CD14-positive monocyte (primary cell): Measurements from ENCODE around the gene ADAMTS13. TPM values are rescaled to one million over a fixed set of nuclear protein-coding genes. Genes with fewer than 3 reads are reported as not detected.

ENCODE experiments used
- DNase-seq, 3 donors: peaks; one replicate each; pipeline ENCODE4 v3.0.0-alpha.2; 2011 to 2022
- H2AFZ ChIP-seq: 2 replicates; pipeline ENCODE4 v1.6.0; 2012; ENCODE audit warnings: mild to moderate bottlenecking, low read depth, low read length, inconsistent platforms; ENCODE audit not compliant: insufficient read depth, poor library complexity, severe bottlenecking
- H3K27ac ChIP-seq, 2 donors: 1 replicate in 1 of 2; 2 replicates in 1 of 2; pipeline ENCODE4 v1.5.1; 2012 to 2013; ENCODE audit warnings: low read length in 2 of 2, control low read depth in 1 of 2, inconsistent platforms in 1 of 2, low read depth in 1 of 2, mild to moderate bottlenecking in 1 of 2
- H3K27me3 ChIP-seq, 2 donors: one replicate each; pipeline versions ENCODE4 v1.6.0 to v1.6.1; 2011 to 2013; ENCODE audit warnings: low read length in 2 of 2; ENCODE audit not compliant: control insufficient read depth in 2 of 2, insufficient read depth in 2 of 2
- H3K36me3 ChIP-seq, 2 donors: replicated peaks in 1 of 2; 1 replicate in 1 of 2; 2 replicates in 1 of 2; pipeline versions ENCODE4 v1.5.1 to v1.6.1; 2012 to 2013; ENCODE audit warnings: low read length in 2 of 2, control low read depth in 1 of 2, inconsistent platforms in 1 of 2, mild to moderate bottlenecking in 1 of 2; ENCODE audit not compliant: insufficient read depth in 2 of 2, control insufficient read depth in 1 of 2
- H3K4me1 ChIP-seq, 2 donors: 1 replicate in 1 of 2; 2 replicates in 1 of 2; pipeline versions ENCODE4 v1.5.1 to v1.6.1; 2012 to 2013; ENCODE audit warnings: low read length in 2 of 2, control low read depth in 1 of 2, inconsistent platforms in 1 of 2, mild to moderate bottlenecking in 1 of 2, moderate library complexity in 1 of 2; ENCODE audit not compliant: insufficient read depth in 2 of 2, control insufficient read depth in 1 of 2
- H3K4me2 ChIP-seq: replicated peaks from 2 replicates; pipeline ENCODE3; 2012; ENCODE audit warnings: low read length, moderate library complexity, mild to moderate bottlenecking; ENCODE audit not compliant: poor library complexity, severe bottlenecking; ENCODE audit errors: extremely low read depth
- H3K4me3 ChIP-seq, 3 experiments: fragments of 200-600 bp in 1 of 3; sonication (generic) in 1 of 3; replicated peaks in 1 of 3; 1 replicate in 2 of 3; 2 replicates in 1 of 3; pipeline ENCODE4 v1.5.1; 2011 to 2013; ENCODE audit warnings: low read length in 3 of 3, mild to moderate bottlenecking in 3 of 3, control low read depth in 2 of 3, low read depth in 2 of 3, inconsistent platforms in 1 of 3, moderate library complexity in 1 of 3
- H3K79me2 ChIP-seq: 2 replicates; pipeline ENCODE4 v1.6.0; 2012; ENCODE audit warnings: mild to moderate bottlenecking, control low read depth, inconsistent platforms, low read length, moderate library complexity; ENCODE audit not compliant: insufficient read depth
- H3K9ac ChIP-seq: 2 replicates; pipeline ENCODE4 v1.6.0; 2017; ENCODE audit warnings: low read length, mild to moderate bottlenecking; ENCODE audit not compliant: insufficient read depth, poor library complexity, severe bottlenecking
- H3K9me3 ChIP-seq, 2 donors: replicated peaks in 1 of 2; 1 replicate in 1 of 2; 2 replicates in 1 of 2; pipeline versions ENCODE4 v1.5.1 to v1.6.1; 2012 to 2013; ENCODE audit warnings: low read length in 2 of 2, control low read depth in 1 of 2; ENCODE audit not compliant: control insufficient read depth in 1 of 2, insufficient read depth in 1 of 2
- H4K20me1 ChIP-seq: 2 replicates; pipeline ENCODE4 v1.6.0; 2012; ENCODE audit warnings: mild to moderate bottlenecking, low read length, control low read depth, moderate library complexity; ENCODE audit not compliant: insufficient read depth
- H3K27ac Mint-ChIP-seq, 7 donors: one replicate each; pipeline ENCODE4 v1.8.0; 2020; ENCODE audit warnings: mild to moderate bottlenecking in 7 of 7, mixed read lengths in 7 of 7, moderate library complexity in 6 of 7, inconsistent platforms in 2 of 7
- H3K27me3 Mint-ChIP-seq, 3 donors: one replicate each; pipeline ENCODE4 v1.8.0; 2021 to 2022; ENCODE audit warnings: low read depth in 3 of 3, mild to moderate bottlenecking in 3 of 3, mixed read lengths in 3 of 3, moderate library complexity in 3 of 3, inconsistent platforms in 1 of 3
- H3K36me3 Mint-ChIP-seq, 2 donors: one replicate each; pipeline ENCODE4 v1.8.0; 2020; ENCODE audit warnings: mixed read lengths in 2 of 2, inconsistent platforms in 1 of 2, mild to moderate bottlenecking in 1 of 2
- H3K4me1 Mint-ChIP-seq: one replicate; pipeline ENCODE4 v1.8.0; 2020; ENCODE audit warnings: mild to moderate bottlenecking, mixed read lengths
- H3K4me3 Mint-ChIP-seq, 2 donors: one replicate each; pipeline ENCODE4 v1.8.0; 2020; ENCODE audit warnings: mild to moderate bottlenecking in 2 of 2, mixed read lengths in 2 of 2, moderate library complexity in 1 of 2
- H3K9me3 Mint-ChIP-seq, 7 donors: one replicate each; pipeline ENCODE4 v1.8.0; 2020 to 2022; ENCODE audit warnings: mixed read lengths in 7 of 7, mild to moderate bottlenecking in 6 of 7, moderate library complexity in 6 of 7, inconsistent platforms in 2 of 7
- WGBS: methylation state at CpG from one replicate; pipeline ENCODE4 v1.1.5; 2013; ENCODE audit warnings: missing lambda C conversion rate; ENCODE audit not compliant: insufficient coverage; 5-methylcytosine and 5-hydroxymethylcytosine counted together
- intact Hi-C, 2 donors: fragments of 100-400 bp; cut with micrococcal nuclease; formaldehyde crosslinking; loops; one replicate each; pipeline versions ENCODE4 v1.15.0 to v1.15.1; 2023
- polyA plus RNA-seq, 3 donors: library from polyadenylated mRNA; depleted of rRNA in 1 of 3; unstranded in 2 of 3; stranded (reverse) in 1 of 3; fragments of 300-500 nt in 2 of 3; fragments of >200 nt in 1 of 3; fragmentation: Illumina TruSeq in 2 of 3; gene quantifications; 1 replicate in 2 of 3; 2 replicates in 1 of 3; pipeline ENCODE4 v1.2.3, GENCODE V29; 2012 to 2021
- TF ChIP-seq, protein P1 (sequence below): fragments of 200-600 bp; IDR thresholded peaks from one replicate; pipeline ENCODE4 v1.8.0; 2022; ENCODE audit warnings: antibody characterized with exemption, mild to moderate bottlenecking

ADAMTS13 gene
- polyA plus RNA-seq, 3 donors = 0.77 TPM; not detected in 2

DNA sequence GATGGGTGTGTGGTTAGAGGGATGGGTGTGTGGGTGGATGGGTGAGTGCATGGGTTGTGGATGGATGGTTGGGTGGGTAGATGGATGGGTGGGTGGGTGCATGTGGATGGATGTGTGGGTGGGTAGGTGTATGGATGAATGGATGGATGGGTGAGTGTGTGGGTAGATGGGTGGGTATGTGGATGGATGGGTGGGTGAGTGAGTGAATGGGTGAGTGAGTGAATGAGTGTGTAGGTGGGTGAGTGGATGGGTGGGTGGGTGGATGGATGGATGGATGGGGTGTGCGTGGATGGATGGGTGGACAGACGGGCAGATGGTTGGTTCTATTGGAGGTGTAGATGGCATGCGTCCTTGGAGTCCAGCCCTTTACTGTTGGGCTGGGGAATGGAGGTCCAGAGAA is 28.8 kb upstream of the ADAMTS13 start:
- no peak for DNase-seq
- Histone ChIP-seq H4K20me1 (no peaks in the 10 kb centered on the region), H3K9ac (no peak overlapping the region), H3K4me1 (no peaks in the 10 kb centered on the region), H3K36me3 (no peaks in the 10 kb centered on the region), H3K4me2 (no peak overlapping the region), H2AFZ (no peak overlapping the region), H3K27ac (no peak overlapping the region), H3K27me3 (no peaks in the 10 kb centered on the region), H3K4me3 (no peak overlapping the region), H3K79me2 (no peaks in the 10 kb centered on the region), H3K9me3 (no peaks in the 10 kb centered on the region)
- 100% methylated on average over 3 of the region's 3 CpGs for WGBS
- no peaks in the 10 kb centered on the region for H3K4me1 Mint-ChIP-seq
- H3K36me3 Mint-ChIP-seq = no peaks in the 10 kb centered on the region
- peaks cover 4 to 16% (median 8%) of the 10 kb centered on the region in 3 donors for H3K27me3 Mint-ChIP-seq
- H3K27ac Mint-ChIP-seq = no peak overlapping the region
- intact Hi-C loops = no loop called here
- H3K4me3 Mint-ChIP-seq = no peak overlapping the region
- TF ChIP-seq, protein P1, sequence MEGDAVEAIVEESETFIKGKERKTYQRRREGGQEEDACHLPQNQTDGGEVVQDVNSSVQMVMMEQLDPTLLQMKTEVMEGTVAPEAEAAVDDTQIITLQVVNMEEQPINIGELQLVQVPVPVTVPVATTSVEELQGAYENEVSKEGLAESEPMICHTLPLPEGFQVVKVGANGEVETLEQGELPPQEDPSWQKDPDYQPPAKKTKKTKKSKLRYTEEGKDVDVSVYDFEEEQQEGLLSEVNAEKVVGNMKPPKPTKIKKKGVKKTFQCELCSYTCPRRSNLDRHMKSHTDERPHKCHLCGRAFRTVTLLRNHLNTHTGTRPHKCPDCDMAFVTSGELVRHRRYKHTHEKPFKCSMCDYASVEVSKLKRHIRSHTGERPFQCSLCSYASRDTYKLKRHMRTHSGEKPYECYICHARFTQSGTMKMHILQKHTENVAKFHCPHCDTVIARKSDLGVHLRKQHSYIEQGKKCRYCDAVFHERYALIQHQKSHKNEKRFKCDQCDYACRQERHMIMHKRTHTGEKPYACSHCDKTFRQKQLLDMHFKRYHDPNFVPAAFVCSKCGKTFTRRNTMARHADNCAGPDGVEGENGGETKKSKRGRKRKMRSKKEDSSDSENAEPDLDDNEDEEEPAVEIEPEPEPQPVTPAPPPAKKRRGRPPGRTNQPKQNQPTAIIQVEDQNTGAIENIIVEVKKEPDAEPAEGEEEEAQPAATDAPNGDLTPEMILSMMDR = no peak
- H3K9me3 Mint-ChIP-seq = peaks cover 0 to 3% (median 0%) of the 10 kb centered on the region in 7 donors

DNA sequence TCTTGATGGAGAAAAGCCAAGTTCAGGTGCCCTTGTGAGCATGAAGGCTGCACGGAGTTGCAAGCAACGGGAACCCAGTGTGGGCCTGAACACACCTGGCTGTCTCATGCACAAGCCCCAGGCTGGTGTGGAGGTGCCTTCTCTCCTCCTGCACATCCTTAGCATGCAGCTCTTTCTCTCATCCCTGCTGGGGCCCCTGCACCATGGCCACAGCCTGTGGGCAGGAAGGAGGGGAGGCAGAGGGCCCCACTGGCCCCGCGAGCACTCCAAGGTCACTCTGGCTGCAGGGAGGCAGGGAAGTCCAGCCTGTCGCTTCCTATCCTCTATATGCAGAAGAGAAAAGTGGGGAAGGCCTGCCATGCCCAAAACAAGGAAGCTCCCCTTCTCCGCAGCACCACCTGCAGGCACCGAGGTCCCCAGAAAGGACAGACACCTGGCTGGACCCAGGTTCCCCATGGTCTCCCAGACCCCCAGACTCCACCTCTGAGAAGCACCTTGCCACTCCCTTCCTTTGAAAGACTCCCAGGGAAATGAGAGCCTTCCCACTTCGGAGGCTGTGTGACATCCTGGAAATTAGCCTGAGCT is 27.4 kb upstream of the ADAMTS13 start:
- WGBS = 35% methylated on average over 2 of the region's 8 CpGs
- Histone ChIP-seq H3K27me3 (no peaks in the 10 kb centered on the region), H3K9me3 (no peaks in the 10 kb centered on the region), H3K4me3 (no peak overlapping the region), H2AFZ (no peak overlapping the region), H3K9ac (no peak overlapping the region), H3K4me1 (no peaks in the 10 kb centered on the region), H3K36me3 (no peaks in the 10 kb centered on the region), H3K27ac (no peak overlapping the region), H3K4me2 (no peak overlapping the region), H3K79me2 (no peaks in the 10 kb centered on the region), H4K20me1 (no peaks in the 10 kb centered on the region)
- DNase-seq = no peak
- TF ChIP-seq, protein P1 = no peak
- Mint-ChIP-seq H3K4me3 (no peak overlapping the region), H3K9me3 (peaks cover 0 to 3% (median 0%) of the 10 kb centered on the region in 7 donors), H3K36me3 (no peaks in the 10 kb centered on the region), H3K4me1 (no peaks in the 10 kb centered on the region), H3K27me3 (peaks cover 0 to 20% (median 8%) of the 10 kb centered on the region in 3 donors), H3K27ac (no peak overlapping the region)
- intact Hi-C loops = no loop called here
